Measurements from ENCODE around the gene CASQ1. TPM values are rescaled to one million over a fixed set of nuclear protein-coding genes. Genes with fewer than 3 reads are reported as not detected.

CASQ1 gene
- total RNA-seq, result not detected in 2 replicates

GRCh38 chr1:160189649-160190625 lies at the start of gene CASQ1:
Gene CASQ1 (plus strand): TSS chr1:160190575. CDS start chr1:160190752, 177 bp downstream.

GRCh38 chr1:160151303-160151702 lies 39.1 kb upstream of the CASQ1 start, which contains the start of gene ATP1A4:
Gene ATP1A4 (plus strand): TSS chr1:160151603. CDS start chr1:160152041, 438 bp downstream.

GRCh38 chr1:160205242-160206035 lies 15.1 kb downstream of the CASQ1 start, which contains the start of gene PEA15:
Gene PEA15 (plus strand): TSS chr1:160205384. CDS start chr1:160211545, 6,161 bp downstream.

Other genes starting within 250 kb of the CASQ1 start
- gene IGSF9, start 245.0 kb upstream of the CASQ1 start, total RNA-seq, result 0.13 and 0.16 TPM in 2 replicates
- gene SLAMF9, start 236.3 kb upstream of the CASQ1 start, total RNA-seq, result 0.91 TPM in 1 of 2 replicates, not detected in the other
- 3.7 and 6.0 TPM in 2 replicates for gene PIGM, start 158.6 kb upstream of the CASQ1 start, total RNA-seq
- not detected in 2 replicates for gene KCNJ10, start 120.4 kb upstream of the CASQ1 start, total RNA-seq
- gene KCNJ9, start 109.0 kb upstream of the CASQ1 start, total RNA-seq, result not detected in 2 replicates
- 12.7 and 22.9 TPM in 2 replicates for gene IGSF8, start 92.0 kb upstream of the CASQ1 start, total RNA-seq
- 0.24 and 1.0 TPM in 2 replicates for gene ATP1A2, start 74.8 kb upstream of the CASQ1 start, total RNA-seq
- gene ATP1A4, start 39.0 kb upstream of the CASQ1 start, total RNA-seq, result not detected in 2 replicates
- gene PEA15, start 14.8 kb downstream of the CASQ1 start, total RNA-seq, result 40.1 and 68.7 TPM in 2 replicates
- 46.0 and 58.0 TPM in 2 replicates for gene DCAF8, start 72.0 kb downstream of the CASQ1 start, total RNA-seq
- 38.5 and 86.6 TPM in 2 replicates for gene PEX19, start 94.6 kb downstream of the CASQ1 start, total RNA-seq
- gene COPA, start 152.7 kb downstream of the CASQ1 start, total RNA-seq, result 126 and 209 TPM in 2 replicates
- 76.6 and 91.3 TPM in 2 replicates for gene NCSTN, start 152.8 kb downstream of the CASQ1 start, total RNA-seq
- not detected in 2 replicates for gene NHLH1, start 176.5 kb downstream of the CASQ1 start, total RNA-seq
- gene VANGL2, start 210.0 kb downstream of the CASQ1 start, total RNA-seq, result 2.6 and 7.6 TPM in 2 replicates

All from epithelial cell of alveolus of lung (primary cell).